HG03097 (cell line): ENCODE data around the gene C8G.

Source experiments
- ATAC-seq: cut with Tn5 transposase; IDR thresholded peaks from one replicate; pipeline ENCODE4 v1.9.1; 2021; ENCODE audit not compliant: unreplicated experiment, low FRiP score

C8G gene

GRCh38 chr9:136920069-136920468, 25.0 kb upstream of the C8G start:
- no peak for ATAC-seq

DNA sequence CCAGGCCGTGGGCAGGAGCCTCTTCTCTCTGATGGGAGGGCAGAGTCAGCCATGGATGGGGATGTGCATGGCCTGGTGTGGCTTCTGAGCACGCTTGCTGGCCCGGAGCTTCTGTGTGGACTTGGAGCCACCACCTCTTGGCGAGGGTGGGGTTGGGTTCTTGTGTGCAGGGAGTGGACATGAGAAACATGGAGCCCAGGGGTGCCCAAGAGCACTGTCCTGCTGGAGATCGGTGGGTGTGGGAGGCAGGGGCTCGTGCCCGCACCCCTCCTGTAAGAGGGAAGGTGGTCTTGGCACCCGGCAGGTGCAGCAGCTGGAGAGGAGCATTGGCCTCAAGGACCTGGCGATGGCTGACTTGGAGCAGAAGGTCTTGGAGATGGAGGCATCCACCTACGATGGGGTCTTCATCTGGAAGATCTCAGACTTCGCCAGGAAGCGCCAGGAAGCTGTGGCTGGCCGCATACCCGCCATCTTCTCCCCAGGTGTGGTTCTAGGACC, 24.3 kb upstream of the C8G start:
- no peak for ATAC-seq

GRCh38 chr9:136921307-136921706, 23.7 kb upstream of the C8G start:
- no peak for ATAC-seq

- ATAC-seq, result no peak
Measured at GRCh38 chr9:136921718-136922117, 23.3 kb upstream of the C8G start.

DNA sequence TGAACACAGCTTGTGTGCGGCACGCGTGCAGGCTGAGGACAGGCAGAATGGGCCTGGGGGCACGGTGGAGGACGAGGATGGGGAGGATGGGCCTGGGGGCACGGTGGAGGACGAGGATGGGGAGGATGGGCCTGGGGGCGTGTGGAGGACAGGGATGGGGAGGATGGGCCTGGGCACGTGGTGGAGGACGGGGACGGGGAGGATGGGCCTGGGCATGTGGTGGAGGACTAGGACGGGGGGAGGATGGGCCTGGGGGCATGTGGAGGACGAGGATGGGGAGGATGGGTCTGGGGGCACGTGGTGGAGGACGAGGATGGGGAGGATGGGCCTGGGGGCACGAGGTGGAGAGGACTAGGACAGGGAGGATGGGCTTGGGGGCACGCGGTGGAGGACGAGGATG, 22.5 kb upstream of the C8G start:
- no peak for ATAC-seq

DNA sequence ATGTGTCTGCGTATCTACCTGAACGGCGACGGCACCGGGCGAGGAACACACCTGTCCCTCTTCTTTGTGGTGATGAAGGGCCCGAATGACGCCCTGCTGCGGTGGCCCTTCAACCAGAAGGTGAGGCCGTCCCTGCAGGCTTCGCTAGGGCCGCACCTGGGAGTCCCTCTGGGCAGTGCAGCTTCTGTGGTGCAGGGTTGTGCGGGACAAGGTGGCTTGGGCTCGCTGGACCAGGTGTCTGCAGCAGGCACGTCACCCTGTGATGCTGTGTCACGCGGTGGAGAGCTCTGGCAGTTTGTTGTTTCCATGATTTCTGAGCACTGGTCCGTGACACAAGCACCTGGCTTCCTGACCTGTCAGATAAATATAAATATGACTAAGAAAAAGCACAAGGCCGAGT, 21.2 kb upstream of the C8G start:
- ATAC-seq, result no peak

GRCh38 chr9:136925414-136926153, 19.5 kb upstream of the C8G start:
- ATAC-seq, result no peak

- ATAC-seq, result no peak
Measured at GRCh38 chr9:136926154-136926704, 18.8 kb upstream of the C8G start.

- no peak for ATAC-seq
Measured at GRCh38 chr9:136926749-136927148, 18.3 kb upstream of the C8G start.

DNA sequence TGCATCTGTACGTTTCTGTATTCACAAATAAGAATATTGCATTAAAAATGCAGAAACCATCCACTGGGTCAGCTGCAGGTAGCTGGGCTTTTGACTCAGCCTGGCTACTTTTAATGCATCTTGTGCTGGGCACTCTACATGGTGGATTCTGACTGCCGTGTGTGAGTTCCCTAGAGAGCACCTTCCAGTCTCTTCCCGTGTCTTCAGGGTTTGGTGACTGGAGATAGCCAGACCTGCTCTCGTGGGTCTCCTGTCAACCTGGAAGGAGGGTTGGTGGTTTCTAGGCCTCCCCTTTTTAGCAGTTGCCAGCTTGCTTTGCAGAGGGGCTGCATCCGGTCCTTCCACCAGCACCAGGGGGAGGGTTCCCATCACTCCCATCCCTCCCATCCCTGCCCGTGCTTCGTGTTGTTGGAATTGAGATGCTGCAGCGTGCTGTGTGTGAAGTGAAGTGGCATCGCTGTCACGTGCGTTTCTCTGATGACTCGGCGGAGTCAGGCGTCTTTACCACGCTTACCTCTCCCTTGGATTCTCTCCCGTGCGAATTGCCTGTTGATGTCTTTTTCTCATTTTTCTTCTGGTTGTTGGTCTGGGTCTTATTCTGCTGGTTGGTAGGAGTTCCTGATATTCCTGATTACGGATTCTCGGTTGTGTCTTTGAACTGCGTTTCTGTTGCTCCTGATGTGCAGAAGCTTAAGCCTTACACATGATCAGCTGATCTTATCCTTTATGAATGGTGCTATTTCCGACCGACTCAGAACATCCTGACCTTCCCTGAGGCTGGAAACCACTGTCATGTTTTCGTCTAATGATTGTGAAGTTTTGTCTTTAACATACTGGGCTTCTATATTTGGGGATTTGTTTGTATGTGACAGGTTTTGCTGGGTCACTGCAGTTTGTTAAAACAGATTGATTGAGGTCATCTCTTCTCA, 17.4 kb upstream of the C8G start:
- no peak for ATAC-seq

DNA sequence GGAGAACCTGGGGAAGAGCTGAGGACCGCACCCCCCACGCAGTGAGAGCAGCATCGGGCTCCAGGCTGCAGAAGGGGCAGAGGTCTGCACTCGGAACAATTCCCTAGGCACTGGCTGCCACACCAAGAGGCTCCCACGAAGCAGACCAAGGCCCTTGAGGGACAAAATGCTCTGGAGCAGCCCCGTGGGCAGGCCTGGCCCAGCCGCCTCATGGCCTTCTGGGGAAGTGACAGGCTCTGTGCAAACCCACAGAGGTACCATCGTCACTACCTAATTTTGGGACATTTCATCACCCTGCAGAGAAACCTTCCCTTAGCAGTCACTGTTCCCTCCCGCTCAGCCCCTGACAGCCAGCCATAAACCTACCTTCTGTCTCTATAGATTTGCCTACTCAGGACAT, 16.5 kb upstream of the C8G start:
- no peak for ATAC-seq

DNA sequence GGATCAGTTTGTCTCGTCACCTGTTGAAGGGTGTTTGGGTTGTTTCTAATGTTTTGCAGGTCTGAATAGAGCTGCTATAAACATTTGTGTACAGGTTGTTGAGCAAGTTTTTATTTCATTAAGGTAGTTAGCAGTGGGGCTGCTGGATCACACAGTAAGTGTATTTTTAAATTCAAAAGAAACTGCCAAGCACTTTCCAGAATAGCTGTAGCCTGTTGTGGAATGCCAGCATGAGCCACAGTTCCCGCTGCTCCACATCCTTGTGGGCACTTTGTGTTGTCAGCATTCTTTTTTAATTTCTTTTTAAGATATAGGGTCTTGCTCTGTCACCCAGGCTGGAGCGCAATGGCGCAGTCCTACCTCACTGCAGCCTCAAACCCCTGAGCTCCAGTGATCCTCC, 15.0 kb upstream of the C8G start:
- ATAC-seq, result no peak

DNA sequence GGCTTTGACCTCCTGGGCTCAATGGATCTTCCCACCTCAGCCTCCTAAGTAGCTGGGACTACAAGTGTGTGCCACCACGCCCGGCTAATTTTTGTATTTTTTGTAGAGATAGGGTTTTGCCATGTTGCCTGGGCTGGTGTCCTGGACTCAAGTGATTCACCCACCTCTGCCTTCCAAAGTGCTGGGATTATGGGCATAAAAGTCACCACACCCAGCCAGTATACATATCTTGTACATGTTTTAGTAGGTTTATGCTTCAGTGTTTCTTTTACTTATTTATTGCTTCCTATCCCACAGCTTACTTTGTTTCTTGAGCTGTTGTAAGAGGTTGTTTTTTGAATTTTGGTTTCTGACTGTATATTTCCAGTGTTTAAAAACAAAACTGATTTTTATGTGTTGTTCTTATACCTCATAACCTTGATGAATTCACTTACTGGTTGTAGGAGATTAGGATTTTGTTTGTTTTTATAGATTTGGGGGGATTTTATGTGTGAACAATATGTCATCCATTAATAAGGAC, 13.4 kb upstream of the C8G start:
- no peak for ATAC-seq

DNA sequence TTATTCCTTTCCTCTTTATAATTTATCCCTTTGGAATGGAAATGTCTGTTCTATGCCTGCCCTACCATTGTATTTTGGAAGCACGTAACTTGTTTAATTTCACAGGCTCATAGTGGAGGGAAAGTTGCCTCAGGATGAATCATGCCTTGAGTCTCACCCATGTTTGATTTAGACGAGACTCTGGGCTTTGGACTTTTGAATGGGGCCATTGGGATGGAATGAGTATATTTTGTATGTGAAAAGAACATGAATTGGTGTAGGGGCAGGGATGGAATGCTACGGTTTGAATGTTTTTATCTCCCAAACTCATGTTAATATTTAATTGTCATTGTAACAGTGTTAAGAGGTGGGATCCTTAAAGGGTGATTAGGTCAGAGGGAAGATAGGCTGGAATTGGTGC, 10.8 kb upstream of the C8G start:
- ATAC-seq, result no peak

GRCh38 chr9:136935651-136936050, 9.4 kb upstream of the C8G start:
- no peak for ATAC-seq

GRCh38 chr9:136936645-136937170, 8.3 kb upstream of the C8G start:
- ATAC-seq, result no peak

- no peak for ATAC-seq
Measured at GRCh38 chr9:136937186-136938001, 7.6 kb upstream of the C8G start.

DNA sequence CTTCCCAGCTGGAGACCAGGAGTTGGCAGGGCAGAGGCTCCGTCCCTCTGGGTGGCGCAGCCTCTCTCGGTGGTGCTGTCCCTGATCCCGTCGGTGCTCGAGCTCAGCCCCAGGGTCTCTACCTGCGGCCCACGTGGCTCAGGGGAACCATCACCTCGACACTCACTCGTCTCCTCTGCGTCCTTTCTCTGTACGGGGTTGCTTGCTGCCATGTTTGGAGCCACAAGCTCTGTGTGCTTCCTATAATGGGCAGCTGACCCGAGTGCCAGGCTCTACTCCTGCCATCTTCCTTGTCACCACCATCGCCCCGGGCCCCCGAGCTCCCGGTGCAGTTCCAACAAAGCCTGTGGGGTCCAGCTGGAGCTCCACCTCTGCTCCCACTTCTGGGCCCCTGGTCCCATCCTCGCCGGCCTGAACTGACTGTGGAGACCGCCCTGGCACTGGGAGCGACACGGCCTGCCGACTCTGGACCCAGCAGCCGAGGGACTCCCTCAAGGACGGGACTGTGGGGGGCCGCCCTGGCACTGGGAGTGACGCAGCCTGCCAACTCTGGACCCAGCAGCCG, 5.5 kb upstream of the C8G start:
- ATAC-seq, result no peak

DNA sequence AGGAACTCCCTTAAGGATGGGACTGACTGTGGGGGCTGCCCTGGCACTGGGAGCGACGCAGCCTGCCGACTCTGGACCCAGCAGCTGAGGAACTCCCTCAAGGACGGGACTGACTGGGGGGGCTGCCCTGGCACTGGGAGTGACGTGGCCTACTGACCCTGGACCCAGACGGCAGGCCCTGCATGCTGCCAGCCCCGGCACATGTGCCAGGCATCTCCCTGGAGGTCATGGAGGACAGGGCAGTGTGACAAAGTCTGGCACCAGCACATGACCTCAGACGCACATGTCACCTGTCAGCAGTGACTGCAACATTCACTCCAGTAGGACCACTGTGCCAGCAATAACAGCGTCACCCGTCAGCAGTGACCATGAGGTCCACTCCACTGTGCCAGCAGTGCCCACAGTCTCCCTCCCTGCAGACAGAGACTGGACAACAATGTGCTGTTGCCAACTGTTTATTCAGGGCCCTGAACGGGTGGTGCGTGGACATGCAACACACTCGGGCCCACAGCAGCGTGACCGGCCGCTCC, 5.0 kb upstream of the C8G start:
- ATAC-seq, result no peak
